ENCODE data around the gene UNC13D. TPM values are rescaled to one million over a fixed set of nuclear protein-coding genes. Genes with fewer than 3 reads are reported as not detected.
"Not testable (repeated sequence)": the region's sequence is repeated elsewhere in the genome, so short reads cannot be mapped to it uniquely, and the experiment has no call there.

UNC13D gene
- total RNA-seq, 1 donor from 2014 or later, result 32.7 TPM

DNA sequence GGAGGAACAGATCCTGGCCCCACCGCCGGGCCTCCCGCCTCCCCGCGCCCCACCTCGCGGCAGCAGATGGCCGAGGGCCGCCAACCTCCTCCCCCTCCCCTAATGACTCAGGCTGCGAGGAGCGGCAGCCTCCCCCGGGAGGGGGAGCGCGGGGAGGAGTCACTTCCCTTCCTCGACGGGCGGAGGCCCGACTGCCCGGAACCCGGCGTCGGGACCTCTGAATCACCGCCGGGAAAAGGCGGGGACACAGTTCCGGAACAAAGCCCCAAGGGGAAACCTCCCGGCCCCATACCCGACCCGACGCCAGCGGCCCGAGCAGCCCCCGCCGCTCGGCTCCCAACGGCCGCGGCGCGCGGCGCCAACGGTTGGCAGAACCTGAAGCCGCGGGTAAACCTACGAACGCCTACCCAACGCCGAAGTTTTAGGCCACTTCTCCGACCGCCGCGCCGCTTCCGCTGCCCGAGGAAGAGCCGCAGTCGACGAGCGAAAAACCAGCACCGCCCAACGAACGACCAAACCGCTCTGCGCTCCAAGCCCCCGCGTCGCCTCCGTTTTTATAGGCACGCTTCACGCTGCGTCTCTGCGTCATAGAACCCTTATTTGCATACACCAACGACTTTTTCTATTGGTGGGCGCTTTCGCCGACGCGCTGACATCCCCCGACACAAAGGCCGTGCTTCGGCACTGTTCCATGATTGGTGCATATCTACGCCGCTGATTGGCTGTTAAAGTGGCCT, 64.8 kb downstream of the UNC13D start:
- intact Hi-C loops (cut with DNase I), result loop anchor here (5.0 kb wide), 1 partner anchor 68 kb away; no protein-coding TSS in a partner anchor
- Histone ChIP-seq H3K4me1 (peaks cover 71% of the 10 kb centered on the region), H3K27me3 (no peaks in the 10 kb centered on the region), H3K9me3 (no peaks in the 10 kb centered on the region), H3K27ac (peak overlapping the region; percentile 99), H3K36me3 (peaks cover 0 to 30% of the 10 kb centered on the region in 2 donors), H3K4me3 (peak overlapping the region; percentile 77 to 93)
- peak in 1 of 2 donors; percentile 100 for DNase-seq (ENCODE audit: extremely low spot score in 2 of 2)
- TF ChIP-seq, protein P1, sequence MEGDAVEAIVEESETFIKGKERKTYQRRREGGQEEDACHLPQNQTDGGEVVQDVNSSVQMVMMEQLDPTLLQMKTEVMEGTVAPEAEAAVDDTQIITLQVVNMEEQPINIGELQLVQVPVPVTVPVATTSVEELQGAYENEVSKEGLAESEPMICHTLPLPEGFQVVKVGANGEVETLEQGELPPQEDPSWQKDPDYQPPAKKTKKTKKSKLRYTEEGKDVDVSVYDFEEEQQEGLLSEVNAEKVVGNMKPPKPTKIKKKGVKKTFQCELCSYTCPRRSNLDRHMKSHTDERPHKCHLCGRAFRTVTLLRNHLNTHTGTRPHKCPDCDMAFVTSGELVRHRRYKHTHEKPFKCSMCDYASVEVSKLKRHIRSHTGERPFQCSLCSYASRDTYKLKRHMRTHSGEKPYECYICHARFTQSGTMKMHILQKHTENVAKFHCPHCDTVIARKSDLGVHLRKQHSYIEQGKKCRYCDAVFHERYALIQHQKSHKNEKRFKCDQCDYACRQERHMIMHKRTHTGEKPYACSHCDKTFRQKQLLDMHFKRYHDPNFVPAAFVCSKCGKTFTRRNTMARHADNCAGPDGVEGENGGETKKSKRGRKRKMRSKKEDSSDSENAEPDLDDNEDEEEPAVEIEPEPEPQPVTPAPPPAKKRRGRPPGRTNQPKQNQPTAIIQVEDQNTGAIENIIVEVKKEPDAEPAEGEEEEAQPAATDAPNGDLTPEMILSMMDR (IDR thresholded peaks at IDR 0.05), result peak in 2 of 3 experiments; percentile 9 to 21
- TF ChIP-seq POLR2A (IDR thresholded peaks at IDR 0.05) (peak; percentile 99 to 100), POLR2AphosphoS5 (IDR thresholded peaks at IDR 0.05; ENCODE audit: insufficient read depth in 1 of 2, low read depth in 1 of 2) (peak; percentile 98 to 100)

DNA sequence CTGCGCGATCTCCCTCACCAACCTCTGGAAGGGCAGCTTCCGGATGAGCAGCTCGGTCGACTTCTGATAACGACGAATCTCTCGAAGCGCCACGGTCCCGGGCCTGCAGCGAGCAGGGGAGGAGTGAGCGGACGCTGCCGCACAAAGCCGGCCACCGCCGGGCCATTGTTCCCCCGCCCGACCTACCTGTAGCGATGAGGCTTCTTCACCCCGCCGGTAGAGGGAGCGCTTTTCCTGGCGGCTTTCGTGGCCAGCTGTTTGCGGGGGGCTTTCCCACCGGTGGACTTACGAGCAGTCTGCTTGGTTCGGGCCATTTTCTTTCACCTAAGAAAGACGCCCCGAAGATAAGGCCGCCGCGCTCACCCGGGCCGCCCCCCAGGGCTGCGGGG, 65.3 kb downstream of the UNC13D start:
- Histone ChIP-seq H3K4me3 (peak overlapping the region; percentile 77 to 93), H3K27me3 (no peaks in the 10 kb centered on the region), H3K36me3 (peaks cover 0 to 34% of the 10 kb centered on the region in 2 donors), H3K9me3 (no peaks in the 10 kb centered on the region), H3K4me1 (peaks cover 69% of the 10 kb centered on the region), H3K27ac (peak overlapping the region; percentile 99)
- intact Hi-C loops (cut with DNase I), result loop anchor here (5.0 kb wide), 1 partner anchor 68 kb away; no protein-coding TSS in a partner anchor
- DNase-seq (ENCODE audit: extremely low spot score in 2 of 2), result no peak
- TF ChIP-seq POLR2A (IDR thresholded peaks at IDR 0.05), result no peak
- TF ChIP-seq, protein P1 (IDR thresholded peaks at IDR 0.05), result peak in 2 of 3 experiments; percentile 26 to 35

DNA sequence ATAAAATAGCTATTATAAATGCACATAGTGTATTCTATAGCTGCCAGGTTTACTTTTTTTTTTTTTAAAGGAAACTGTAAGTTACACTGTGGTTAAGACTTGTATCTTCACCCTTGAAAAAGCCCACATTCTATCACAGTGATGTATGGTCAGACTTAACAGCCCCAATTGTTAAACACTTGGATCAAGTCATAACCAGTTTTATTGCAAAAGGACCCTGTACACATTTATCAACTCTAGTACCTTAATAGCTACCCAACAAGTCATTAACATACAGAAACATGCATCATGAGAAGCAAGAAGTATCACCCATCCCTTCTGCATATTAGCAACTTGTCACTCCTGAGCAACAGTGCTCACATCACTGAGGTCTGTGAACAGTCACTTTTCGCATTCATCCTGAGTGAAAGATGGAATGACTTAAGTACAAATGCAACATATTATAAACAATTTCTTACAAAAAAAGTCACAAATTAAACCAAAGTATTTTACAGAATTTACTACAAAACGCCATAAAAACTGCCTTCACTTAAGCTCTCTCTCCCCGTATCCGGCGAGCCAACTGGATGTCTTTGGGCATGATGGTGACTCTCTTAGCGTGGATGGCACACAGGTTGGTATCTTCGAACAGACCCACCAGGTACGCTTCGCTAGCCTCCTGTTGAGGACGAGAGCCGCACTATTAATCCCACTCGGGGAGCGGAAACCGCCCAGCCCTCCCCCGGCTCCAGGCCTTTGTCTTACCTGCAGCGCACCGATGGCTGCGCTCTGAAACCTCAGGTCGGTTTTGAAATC, 65.9 kb downstream of the UNC13D start:
- H3K27me3 ChIP-seq; H3K9me3 ChIP-seq; DNase-seq (ENCODE audit: extremely low spot score in 2 of 2): not testable (repeated sequence)
- intact Hi-C loops (cut with DNase I), result loop anchor here (5.0 kb wide), 1 partner anchor 69 kb away; no protein-coding TSS in a partner anchor
- peak overlapping the region; percentile 77 to 93 for H3K4me3 ChIP-seq
- H3K27ac ChIP-seq, result peak overlapping the region; percentile 99
- peaks cover 0 to 34% of the 10 kb centered on the region in 2 donors for H3K36me3 ChIP-seq
- peaks cover 63% of the 10 kb centered on the region for H3K4me1 ChIP-seq

DNA sequence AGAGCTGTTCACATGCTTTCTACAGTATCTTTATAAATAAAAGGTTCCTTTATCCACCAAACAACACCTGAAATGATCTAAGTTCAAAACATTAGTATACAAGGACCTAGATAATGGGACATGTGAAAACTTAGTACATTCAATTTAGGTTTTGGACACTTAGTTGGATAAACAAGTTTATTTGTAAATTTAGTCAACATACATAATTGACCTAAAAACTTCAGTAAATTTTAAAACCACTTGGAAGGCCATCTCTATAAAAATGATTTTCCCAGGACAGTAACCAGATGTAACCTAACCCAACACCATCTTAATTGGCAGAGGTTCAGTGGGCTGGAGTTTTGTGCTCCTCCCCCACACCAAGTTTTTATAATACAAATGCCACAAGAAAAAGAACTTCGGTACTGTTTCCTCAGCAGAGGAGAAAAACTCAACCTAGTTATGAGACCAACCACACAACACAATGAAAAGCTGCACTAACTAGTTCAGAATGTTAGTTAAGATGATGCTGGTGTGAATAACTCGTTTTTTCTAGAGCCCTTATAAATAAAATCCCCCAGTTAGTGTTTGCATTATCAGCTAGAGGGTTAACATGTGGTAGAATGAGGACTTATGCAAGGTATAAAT, 66.8 kb downstream of the UNC13D start:
- no peak for DNase-seq (ENCODE audit: extremely low spot score in 2 of 2)
- Histone ChIP-seq H3K4me1 (peaks cover 55% of the 10 kb centered on the region), H3K36me3 (peaks cover 0 to 34% of the 10 kb centered on the region in 2 donors), H3K4me3 (peak overlapping the region; percentile 77 to 93), H3K27ac (peak overlapping the region; percentile 99), H3K27me3 (no peaks in the 10 kb centered on the region), H3K9me3 (no peaks in the 10 kb centered on the region)
- TF ChIP-seq POLR2A (IDR thresholded peaks at IDR 0.05), result no peak
- TF ChIP-seq POLR2AphosphoS5 (IDR thresholded peaks at IDR 0.05; ENCODE audit: insufficient read depth in 1 of 2, low read depth in 1 of 2), result no peak
- TF ChIP-seq, protein P1 (IDR thresholded peaks at IDR 0.05), result no peak
- intact Hi-C loops (cut with DNase I), result loop anchor here (5.0 kb wide), 1 partner anchor 70 kb away; no protein-coding TSS in a partner anchor

Small RNA genes lying within 50 kb of the gene (microRNA-seq; reads per million reads assigned to microRNA genes)
- gene MIR4738 (ENCODE audit: borderline number of aligned reads, borderline replicate concordance), result 1.4 reads per million

Other genes starting within 250 kb of the UNC13D start
- gene SMIM5, start 211.0 kb downstream of the UNC13D start, total RNA-seq, result 2.2 TPM
- gene RECQL5, start 177.2 kb downstream of the UNC13D start, total RNA-seq, result 44.0 TPM
- gene SAP30BP, start 177.1 kb downstream of the UNC13D start, total RNA-seq, result 79.1 TPM
- gene ITGB4, start 122.9 kb downstream of the UNC13D start, total RNA-seq, result 169 TPM
- 18.4 TPM for gene GALK1, start 79.2 kb downstream of the UNC13D start, total RNA-seq
- gene UNK, start 59.6 kb downstream of the UNC13D start, total RNA-seq, result 35.1 TPM
- gene WBP2, start 10.9 kb upstream of the UNC13D start, total RNA-seq, result 54.3 TPM
- gene TRIM47, start 34.2 kb upstream of the UNC13D start, total RNA-seq, result 63.3 TPM
- 59.9 TPM for gene TRIM65, start 52.5 kb upstream of the UNC13D start, total RNA-seq
- 67.8 TPM for gene MRPL38, start 60.5 kb upstream of the UNC13D start, total RNA-seq
- gene FBF1, start 96.6 kb upstream of the UNC13D start, total RNA-seq, result 13.0 TPM
- gene ACOX1, start 134.8 kb upstream of the UNC13D start, total RNA-seq, result 50.6 TPM
- gene TEN1, start 134.8 kb upstream of the UNC13D start, total RNA-seq, result 10.3 TPM
- gene CDK3, start 156.5 kb upstream of the UNC13D start, total RNA-seq, result 3.2 TPM
- gene EVPL, start 182.9 kb upstream of the UNC13D start, total RNA-seq, result 115 TPM
- gene SRP68, start 228.1 kb upstream of the UNC13D start, total RNA-seq, result 52.8 TPM
- gene GALR2, start 230.4 kb upstream of the UNC13D start, total RNA-seq, result not detected
- gene ZACN, start 234.8 kb upstream of the UNC13D start, total RNA-seq, result not detected